ENCODE results near the gene KCNJ10.

DNA sequence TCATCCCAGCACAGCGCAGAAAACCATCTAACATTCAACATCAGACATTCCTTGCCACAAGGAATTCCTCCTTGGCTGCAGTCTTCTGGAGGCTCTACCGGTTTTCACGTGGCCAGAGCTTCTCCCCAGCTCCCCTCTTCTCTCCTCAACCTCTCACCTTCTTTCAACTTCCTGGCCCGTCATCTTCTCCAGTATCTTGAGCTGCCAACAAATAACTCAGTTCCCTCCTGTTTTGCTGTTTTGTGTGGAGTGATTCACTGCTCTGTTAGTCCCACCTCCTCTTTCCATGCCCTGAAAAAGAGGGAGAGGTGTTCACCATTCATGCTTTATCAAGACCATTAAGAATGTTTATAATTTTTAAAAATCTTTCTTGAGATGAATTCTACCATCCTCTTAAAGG, 70.8 kb downstream of the KCNJ10 start:
- TF ChIP-seq, protein P1, sequence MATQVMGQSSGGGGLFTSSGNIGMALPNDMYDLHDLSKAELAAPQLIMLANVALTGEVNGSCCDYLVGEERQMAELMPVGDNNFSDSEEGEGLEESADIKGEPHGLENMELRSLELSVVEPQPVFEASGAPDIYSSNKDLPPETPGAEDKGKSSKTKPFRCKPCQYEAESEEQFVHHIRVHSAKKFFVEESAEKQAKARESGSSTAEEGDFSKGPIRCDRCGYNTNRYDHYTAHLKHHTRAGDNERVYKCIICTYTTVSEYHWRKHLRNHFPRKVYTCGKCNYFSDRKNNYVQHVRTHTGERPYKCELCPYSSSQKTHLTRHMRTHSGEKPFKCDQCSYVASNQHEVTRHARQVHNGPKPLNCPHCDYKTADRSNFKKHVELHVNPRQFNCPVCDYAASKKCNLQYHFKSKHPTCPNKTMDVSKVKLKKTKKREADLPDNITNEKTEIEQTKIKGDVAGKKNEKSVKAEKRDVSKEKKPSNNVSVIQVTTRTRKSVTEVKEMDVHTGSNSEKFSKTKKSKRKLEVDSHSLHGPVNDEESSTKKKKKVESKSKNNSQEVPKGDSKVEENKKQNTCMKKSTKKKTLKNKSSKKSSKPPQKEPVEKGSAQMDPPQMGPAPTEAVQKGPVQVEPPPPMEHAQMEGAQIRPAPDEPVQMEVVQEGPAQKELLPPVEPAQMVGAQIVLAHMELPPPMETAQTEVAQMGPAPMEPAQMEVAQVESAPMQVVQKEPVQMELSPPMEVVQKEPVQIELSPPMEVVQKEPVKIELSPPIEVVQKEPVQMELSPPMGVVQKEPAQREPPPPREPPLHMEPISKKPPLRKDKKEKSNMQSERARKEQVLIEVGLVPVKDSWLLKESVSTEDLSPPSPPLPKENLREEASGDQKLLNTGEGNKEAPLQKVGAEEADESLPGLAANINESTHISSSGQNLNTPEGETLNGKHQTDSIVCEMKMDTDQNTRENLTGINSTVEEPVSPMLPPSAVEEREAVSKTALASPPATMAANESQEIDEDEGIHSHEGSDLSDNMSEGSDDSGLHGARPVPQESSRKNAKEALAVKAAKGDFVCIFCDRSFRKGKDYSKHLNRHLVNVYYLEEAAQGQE (IDR thresholded peaks at IDR 0.05; ENCODE audit: insufficient read depth in 1 of 2, low read depth in 2 of 2, low read length in 2 of 2): no peak
- TF ChIP-seq SIN3A (IDR thresholded peaks at IDR 0.05; ENCODE audit: borderline replicate concordance, insufficient read depth, low read length): no peak

Measured in PFSK-1 (cell line).